GM12891 (cell line): ENCODE measurements around the gene RIMBP2.

ENCODE experiments used
- POLR2A ChIP-seq: IDR thresholded peaks from 2 replicates; pipeline ENCODE4 v1.6.1; 2011; ENCODE audit warnings: low read depth, low read length, control low read depth
- POLR2AphosphoS5 ChIP-seq: IDR thresholded peaks from 2 replicates; pipeline ENCODE4 v1.6.1; 2011; ENCODE audit warnings: low read depth, low read length, control low read depth
- POU2F2 ChIP-seq: IDR thresholded peaks from 2 replicates; pipeline ENCODE4 v1.6.1; 2011; ENCODE audit warnings: low read depth, mild to moderate bottlenecking, control low read depth, low read length, moderate library complexity
- TAF1 ChIP-seq: IDR thresholded peaks from 2 replicates; pipeline ENCODE4 v1.6.1; 2011; ENCODE audit warnings: low read depth, low read length, control low read depth

DNA sequence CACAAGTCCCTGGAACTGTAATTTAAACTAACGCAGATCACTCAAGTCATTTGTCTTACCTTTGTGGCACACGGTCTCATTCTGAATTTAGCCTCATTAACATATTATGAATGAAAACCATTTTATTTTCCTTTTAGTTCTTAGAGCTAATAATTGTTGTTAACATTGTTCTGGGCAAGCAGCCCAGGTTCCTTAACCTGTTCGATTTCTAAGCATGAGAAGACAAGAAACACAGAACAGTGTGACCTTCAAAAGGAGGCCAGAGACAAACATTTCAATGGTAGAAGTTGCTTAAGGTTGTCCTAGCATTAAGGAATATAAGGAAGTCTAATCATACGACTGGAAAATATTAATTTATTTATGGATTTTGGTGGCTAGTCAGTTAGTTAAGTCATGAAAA lies 343.2 kb downstream of the RIMBP2 start:
- no peak for TF ChIP-seq POLR2AphosphoS5
- TF ChIP-seq POU2F2: no peak
- TF ChIP-seq TAF1: no peak
- no peak for TF ChIP-seq POLR2A
